Parathyroid adenoma (tissue), 2 donors: ENCODE results near the gene UBR2.
"Not testable (repeated sequence)": the region's sequence is repeated elsewhere in the genome, so short reads cannot be mapped to it uniquely, and the experiment has no call there.

Experiments used
- H2AFZ ChIP-seq: fragments of 300-600 bp; sonication (generic); one replicate; pipeline ENCODE4 v1.7.0; 2017; ENCODE audit warnings: antibody characterized with exemption, mild to moderate bottlenecking
- H3K27ac ChIP-seq: fragments of 300-600 bp; sonication (generic); one replicate; pipeline ENCODE4 v1.7.0; 2017
- H3K27me3 ChIP-seq: fragments of 300-600 bp; sonication (generic); one replicate; pipeline ENCODE4 v1.7.0; 2017; ENCODE audit warnings: low read length; ENCODE audit not compliant: control insufficient read depth, insufficient read depth
- H3K36me3 ChIP-seq: fragments of 300-600 bp; sonication (generic); one replicate; pipeline ENCODE4 v1.7.0; 2017; ENCODE audit warnings: low read length; ENCODE audit not compliant: control insufficient read depth, insufficient read depth
- H3K4me1 ChIP-seq: fragments of 300-600 bp; sonication (generic); one replicate; pipeline ENCODE4 v1.7.0; 2017; ENCODE audit warnings: control low read depth
- H3K4me2 ChIP-seq: fragments of 300-600 bp; sonication (generic); one replicate; pipeline ENCODE4 v1.7.0; 2017; ENCODE audit warnings: low read length
- H3K4me3 ChIP-seq: fragments of 300-600 bp; sonication (generic); one replicate; pipeline ENCODE4 v1.7.0; 2017; ENCODE audit warnings: low read depth, low read length
- H3K79me2 ChIP-seq: fragments of 300-600 bp; sonication (generic); one replicate; pipeline ENCODE4 v1.7.0; 2017; ENCODE audit warnings: control low read depth
- H3K9ac ChIP-seq: fragments of 300-600 bp; sonication (generic); one replicate; pipeline ENCODE4 v1.7.0; 2017; ENCODE audit warnings: mild to moderate bottlenecking
- H3K9me3 ChIP-seq: fragments of 300-600 bp; sonication (generic); one replicate; pipeline ENCODE4 v1.7.0; 2017; ENCODE audit warnings: low read length; ENCODE audit not compliant: control insufficient read depth
- TF ChIP-seq, protein P1 (sequence below): fragments of 300-600 bp; sonication (generic); IDR thresholded peaks from one replicate; pipeline ENCODE4 v1.7.0; 2017; ENCODE audit warnings: antibody characterized with exemption, mild to moderate bottlenecking
- donor health status: primary hyperparathyroidism.

UBR2 gene

DNA sequence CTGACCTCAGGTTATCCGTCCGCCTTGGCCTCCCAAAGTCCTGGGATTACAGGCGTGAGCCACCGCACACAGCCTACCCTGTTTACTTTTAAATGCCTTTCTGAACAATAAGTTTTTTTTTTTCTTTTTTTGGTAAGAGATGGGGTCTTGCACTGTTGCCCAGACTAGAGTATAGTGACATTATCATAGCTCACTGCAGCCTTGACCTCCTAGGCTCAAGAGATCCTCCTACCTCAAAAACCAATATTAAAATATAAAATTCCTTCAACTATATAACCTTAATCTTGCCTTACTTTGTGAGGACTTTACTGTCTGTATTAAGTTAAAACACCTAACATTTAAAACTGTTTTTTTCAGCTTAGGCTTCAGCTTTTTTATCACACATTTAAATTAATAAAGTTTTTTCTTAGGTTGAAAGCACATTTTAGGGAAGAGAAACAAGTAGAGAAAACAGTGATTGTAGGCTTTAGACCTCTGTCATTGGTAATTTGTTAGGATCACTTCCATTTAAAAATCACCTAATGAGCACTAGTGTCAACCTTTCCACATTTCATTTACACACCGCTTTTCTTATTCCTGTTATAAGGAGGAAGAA lies 2.9 kb downstream of the UBR2 start:
- TF ChIP-seq, protein P1, sequence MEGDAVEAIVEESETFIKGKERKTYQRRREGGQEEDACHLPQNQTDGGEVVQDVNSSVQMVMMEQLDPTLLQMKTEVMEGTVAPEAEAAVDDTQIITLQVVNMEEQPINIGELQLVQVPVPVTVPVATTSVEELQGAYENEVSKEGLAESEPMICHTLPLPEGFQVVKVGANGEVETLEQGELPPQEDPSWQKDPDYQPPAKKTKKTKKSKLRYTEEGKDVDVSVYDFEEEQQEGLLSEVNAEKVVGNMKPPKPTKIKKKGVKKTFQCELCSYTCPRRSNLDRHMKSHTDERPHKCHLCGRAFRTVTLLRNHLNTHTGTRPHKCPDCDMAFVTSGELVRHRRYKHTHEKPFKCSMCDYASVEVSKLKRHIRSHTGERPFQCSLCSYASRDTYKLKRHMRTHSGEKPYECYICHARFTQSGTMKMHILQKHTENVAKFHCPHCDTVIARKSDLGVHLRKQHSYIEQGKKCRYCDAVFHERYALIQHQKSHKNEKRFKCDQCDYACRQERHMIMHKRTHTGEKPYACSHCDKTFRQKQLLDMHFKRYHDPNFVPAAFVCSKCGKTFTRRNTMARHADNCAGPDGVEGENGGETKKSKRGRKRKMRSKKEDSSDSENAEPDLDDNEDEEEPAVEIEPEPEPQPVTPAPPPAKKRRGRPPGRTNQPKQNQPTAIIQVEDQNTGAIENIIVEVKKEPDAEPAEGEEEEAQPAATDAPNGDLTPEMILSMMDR: no peak
- Histone ChIP-seq H3K4me2 (no peak overlapping the region), H3K27ac (no peak overlapping the region), H3K27me3 (no peaks in the 10 kb centered on the region), H3K36me3 (no peaks in the 10 kb centered on the region), H3K4me3 (no peak overlapping the region), H3K9ac (no peak overlapping the region), H2AFZ (no peak overlapping the region), H3K9me3 (no peaks in the 10 kb centered on the region), H3K4me1 (no peaks in the 10 kb centered on the region), H3K79me2 (peaks cover 37% of the 10 kb centered on the region)

DNA sequence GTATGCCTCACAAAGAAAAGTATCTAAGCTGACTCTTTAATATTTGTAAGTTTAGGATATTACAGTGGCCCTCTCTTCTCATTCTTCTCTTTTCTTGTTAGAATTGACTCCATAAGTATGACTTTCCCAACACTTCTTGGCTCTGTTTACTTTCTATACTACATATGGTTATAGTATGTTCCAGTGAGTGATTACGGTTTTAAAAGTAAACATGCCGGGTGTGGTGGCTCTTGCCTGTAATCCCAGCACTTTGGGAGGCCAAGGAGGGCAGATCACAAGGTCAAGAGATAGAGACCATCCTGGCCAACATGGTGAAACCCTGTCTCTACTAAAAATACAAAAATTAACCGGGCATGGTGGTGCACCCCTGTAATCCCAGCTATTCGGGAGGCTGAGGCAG lies 3.4 kb downstream of the UBR2 start:
- H3K27me3 ChIP-seq, H3K9ac ChIP-seq, H3K9me3 ChIP-seq, H3K4me2 ChIP-seq, H2AFZ ChIP-seq, H3K27ac ChIP-seq, H3K4me1 ChIP-seq, H3K36me3 ChIP-seq, H3K4me3 ChIP-seq: not testable (repeated sequence)
- peaks cover 37% of the 10 kb centered on the region for H3K79me2 ChIP-seq

DNA sequence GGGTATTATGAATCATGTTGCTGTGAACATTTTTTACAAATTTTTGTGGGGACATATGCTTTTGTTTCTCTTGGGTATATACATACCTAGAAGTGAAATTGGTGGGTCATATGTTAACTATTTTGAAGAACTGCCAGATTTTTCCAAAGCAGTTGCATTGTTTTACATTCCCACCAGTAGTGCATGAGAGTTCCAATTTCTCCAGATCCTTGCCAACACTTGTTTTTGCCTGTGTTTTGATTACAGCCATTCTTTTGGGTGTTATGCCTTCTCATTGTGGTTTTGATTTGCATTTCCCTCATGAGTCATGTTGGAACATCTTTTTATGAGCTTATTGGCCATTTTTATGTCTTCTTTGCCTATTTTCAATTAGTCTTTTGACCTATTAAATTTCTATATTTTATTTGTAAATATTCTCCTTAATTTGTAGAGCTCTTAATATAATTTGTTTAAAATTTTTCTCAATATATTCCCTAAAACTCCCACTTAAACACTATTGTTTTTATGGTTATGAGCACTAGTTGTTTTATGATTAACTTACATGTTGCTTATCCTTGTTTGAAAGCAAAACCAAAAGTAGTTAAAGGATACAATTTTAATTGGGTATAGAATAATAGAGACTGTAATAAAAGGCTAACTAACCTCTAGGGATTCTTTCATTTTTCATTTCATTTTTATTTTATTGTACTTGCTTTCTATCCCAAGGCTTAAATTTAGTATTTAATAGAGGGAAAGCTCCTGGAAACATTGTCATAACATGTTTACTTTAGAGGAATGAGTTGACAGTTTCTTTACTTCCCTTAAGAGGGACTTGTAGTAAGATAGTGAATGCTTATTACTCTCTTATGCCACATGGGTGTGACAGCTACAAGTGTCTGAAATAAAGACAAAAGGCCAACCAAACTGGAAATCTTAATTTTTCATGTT lies 5.5 kb downstream of the UBR2 start:
- Histone ChIP-seq H3K4me3 (no peak overlapping the region), H3K9me3 (no peaks in the 10 kb centered on the region), H3K4me2 (peak overlapping the region; percentile 19), H3K9ac (no peak overlapping the region), H2AFZ (no peak overlapping the region), H3K27ac (no peak overlapping the region), H3K27me3 (no peaks in the 10 kb centered on the region), H3K36me3 (no peaks in the 10 kb centered on the region), H3K79me2 (peaks cover 41% of the 10 kb centered on the region), H3K4me1 (no peaks in the 10 kb centered on the region)
- TF ChIP-seq, protein P1: no peak

DNA sequence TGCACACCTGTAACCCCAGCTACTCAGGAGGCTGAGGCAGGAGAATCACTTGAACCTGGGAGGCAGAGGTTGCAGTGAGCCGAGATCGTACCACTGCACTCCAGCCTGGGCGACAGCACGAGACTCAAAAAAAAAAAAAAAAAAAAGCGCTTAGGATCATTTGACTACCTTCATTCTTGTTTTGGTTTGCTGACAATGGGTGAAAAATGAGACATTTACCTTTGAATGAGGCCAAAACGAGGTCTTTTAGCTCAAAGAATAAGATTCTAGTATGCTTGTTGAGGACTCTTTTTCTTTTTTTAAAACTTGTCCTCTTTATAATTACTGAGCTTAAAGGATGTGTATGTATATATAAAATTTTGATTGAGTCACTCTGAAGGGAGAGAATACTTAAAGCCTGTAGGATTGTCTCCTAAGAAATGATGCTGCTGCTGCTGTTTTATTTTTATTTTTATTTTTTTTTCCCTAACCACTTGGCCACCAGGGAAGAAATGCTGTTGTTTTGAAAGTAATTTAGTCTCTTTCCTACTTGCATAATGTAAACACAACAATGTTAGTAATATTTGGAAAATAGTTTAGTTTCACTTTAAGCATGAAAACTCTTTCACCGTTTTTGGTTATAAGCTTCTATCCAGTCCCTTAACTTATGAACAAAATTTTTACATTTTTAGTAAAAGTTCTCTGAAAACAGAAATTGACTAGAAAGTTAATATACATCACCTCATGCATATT lies 7.9 kb downstream of the UBR2 start:
- no peak overlapping the region for H3K9ac ChIP-seq
- no peak overlapping the region for H3K4me2 ChIP-seq
- H3K4me1 ChIP-seq: no peaks in the 10 kb centered on the region
- TF ChIP-seq, protein P1: no peak
- H2AFZ ChIP-seq: no peak overlapping the region
- H3K79me2 ChIP-seq: peaks cover 24% of the 10 kb centered on the region
- H3K27ac ChIP-seq: no peak overlapping the region
- no peaks in the 10 kb centered on the region for H3K36me3 ChIP-seq
- H3K9me3 ChIP-seq: no peaks in the 10 kb centered on the region
- no peak overlapping the region for H3K4me3 ChIP-seq
- H3K27me3 ChIP-seq: no peaks in the 10 kb centered on the region

DNA sequence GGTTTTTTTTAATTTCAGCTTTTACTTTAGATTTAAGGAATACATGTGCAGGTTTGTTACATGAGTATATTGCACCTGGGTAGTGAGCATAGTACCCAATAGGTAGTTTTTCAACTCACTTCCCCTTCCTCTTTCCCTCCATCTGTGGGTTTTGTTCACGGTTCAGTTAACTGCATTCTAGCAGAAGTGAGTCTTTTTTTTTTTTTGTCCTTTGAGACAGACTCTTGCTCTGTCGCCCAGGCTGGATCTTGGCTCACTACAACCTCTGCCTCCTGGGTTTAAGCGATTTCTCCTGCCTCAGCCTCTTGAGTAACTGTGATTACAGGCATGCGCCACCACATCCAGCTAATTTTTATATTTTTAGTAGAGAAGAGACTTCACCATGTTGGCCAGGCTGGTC lies 8.7 kb downstream of the UBR2 start:
- no peak overlapping the region for H3K4me3 ChIP-seq

GRCh38 chr6:42576538-42576937 lies 12.7 kb downstream of the UBR2 start:
- H3K4me3 ChIP-seq, H3K27ac ChIP-seq, H3K9me3 ChIP-seq, H3K36me3 ChIP-seq, H2AFZ ChIP-seq, H3K4me1 ChIP-seq, H3K9ac ChIP-seq, H3K27me3 ChIP-seq, H3K4me2 ChIP-seq: not testable (repeated sequence)
- H3K79me2 ChIP-seq: peaks cover 30% of the 10 kb centered on the region

More for the DNA sequence above, 8.7 kb downstream of the UBR2 start:
- Histone ChIP-seq H3K4me1 (no peaks in the 10 kb centered on the region), H3K27ac (no peak overlapping the region), H3K27me3 (no peaks in the 10 kb centered on the region), H3K4me2 (no peak overlapping the region), H2AFZ (no peak overlapping the region), H3K9ac (no peak overlapping the region), H3K36me3 (no peaks in the 10 kb centered on the region), H3K9me3 (no peaks in the 10 kb centered on the region), H3K79me2 (peaks cover 18% of the 10 kb centered on the region)
- TF ChIP-seq, protein P1: no peak
